HT-29 (cell line): ENCODE data around the gene HAL. TPM values are rescaled to one million over a fixed set of nuclear protein-coding genes. Genes with fewer than 3 reads are reported as not detected.

Experiments
- DNase-seq: peaks from one replicate; pipeline ENCODE4 v3.0.0-alpha.2; 2015; ENCODE audit warnings: low spot score
- total RNA-seq: library from RNA; depleted of rRNA; stranded (reverse); fragments of >200 nt; shearing (Covaris generic); gene quantifications from 2 replicates; pipeline ENCODE4 v1.2.3, GENCODE V29; 2014; rRNA removed

HAL gene
- total RNA-seq, 1 experiment from 2014 or later = not detected

GRCh38 chr12:95942524-95943329, 53.4 kb downstream of the HAL start, which contains the start of gene CCDC38:
TSS of gene CCDC38 (minus strand) at chr12:95942614. CDS start at chr12:95936509, 6,105 bp downstream.
- DNase-seq = peak; percentile 88

GRCh38 chr12:95942101-95942523, 54.0 kb downstream of the HAL start:
- DNase-seq = no peak

- no peak for DNase-seq
These were observed 55.6 kb downstream of the HAL start for GRCh38 chr12:95940514-95940913.

Other genes with a start within 250 kb of the HAL start
- gene NTN4, start 205.6 kb downstream of the HAL start, total RNA-seq = 17.1 and 18.1 TPM in 2 replicates
- gene SNRPF, start 137.4 kb downstream of the HAL start, total RNA-seq = 29.0 and 32.0 TPM in 2 replicates
- not detected in 2 replicates for gene CCDC38, start 53.7 kb downstream of the HAL start, total RNA-seq
- gene AMDHD1, start 53.0 kb downstream of the HAL start, total RNA-seq = 0.36 and 0.47 TPM in 2 replicates
- gene LTA4H, start 39.2 kb upstream of the HAL start, total RNA-seq = 35.0 and 38.2 TPM in 2 replicates
- 1.3 and 8.9 TPM in 2 replicates for gene ELK3, start 198.0 kb upstream of the HAL start, total RNA-seq